Thymus (tissue), 11 donors: ENCODE measurements around the gene KRIT1. TPM values are rescaled to one million over a fixed set of nuclear protein-coding genes. Genes with fewer than 3 reads are reported as not detected.

Source experiments
- DNase-seq, 9 donors: peaks; one replicate each; pipeline ENCODE4 v3.0.0-alpha.2; 2013; ENCODE audit warnings: low spot score in 9 of 9, low read depth in 6 of 9, missing footprints in 1 of 9
- H3K27ac ChIP-seq, 2 donors: one replicate each; pipeline ENCODE4 v1.5.1; 2013; ENCODE audit warnings: control low read depth in 1 of 2, low read depth in 1 of 2, low read length in 1 of 2, mild to moderate bottlenecking in 1 of 2, moderate library complexity in 1 of 2
- H3K27me3 ChIP-seq, 2 donors: one replicate each; pipeline ENCODE4 v1.5.1; 2013; ENCODE audit warnings: low read length in 1 of 2; ENCODE audit not compliant: control insufficient read depth in 2 of 2, insufficient read depth in 1 of 2
- H3K36me3 ChIP-seq, 2 donors: one replicate each; pipeline ENCODE4 v1.5.1; 2013; ENCODE audit warnings: low read length in 1 of 2, mild to moderate bottlenecking in 1 of 2, moderate library complexity in 1 of 2; ENCODE audit not compliant: control insufficient read depth in 2 of 2, insufficient read depth in 2 of 2
- H3K4me1 ChIP-seq, 2 donors: one replicate each; pipeline ENCODE4 v1.5.1; 2013; ENCODE audit warnings: low read length in 2 of 2; ENCODE audit not compliant: control insufficient read depth in 2 of 2, insufficient read depth in 2 of 2
- H3K4me3 ChIP-seq, 2 donors: one replicate each; pipeline ENCODE4 v1.5.1; 2013; ENCODE audit warnings: low read length in 2 of 2, control low read depth in 1 of 2, mild to moderate bottlenecking in 1 of 2
- H3K9me3 ChIP-seq, 2 donors: one replicate each; pipeline ENCODE4 v1.5.1; 2013; ENCODE audit warnings: low read length in 1 of 2, mild to moderate bottlenecking in 1 of 2; ENCODE audit not compliant: control insufficient read depth in 2 of 2, insufficient read depth in 1 of 2
- whole genome bisulfite sequencing: extraction: QIAGEN DNeasy Blood & Tissue Kit; methylation state at CpG from one replicate; pipeline ENCODE4 v1.1.7; 2013; 5-methylcytosine and 5-hydroxymethylcytosine counted together
- polyA plus RNA-seq: library from polyadenylated mRNA; stranded (reverse); fragments of 200-250 nt; gene quantifications from one replicate; pipeline ENCODE4 v1.2.3, GENCODE V29; 2013
- total RNA-seq: library from RNA; stranded (reverse); fragments of 120-200 nt; gene quantifications from one replicate; pipeline ENCODE4 v1.2.4, GENCODE V29; 2013
- donor health status: healthy.

KRIT1 gene
- total and polyA plus RNA-seq, 2 donors, result 29.3 to 31.5 TPM

GRCh38 chr7:92149736-92150239 lies 95.9 kb downstream of the KRIT1 start:
- no peaks in the 10 kb centered on the region for H3K36me3 ChIP-seq
- H3K27me3 ChIP-seq, result no peaks in the 10 kb centered on the region
- H3K4me1 ChIP-seq, result no peaks in the 10 kb centered on the region
- H3K9me3 ChIP-seq, result no peaks in the 10 kb centered on the region
- no peak overlapping the region for H3K27ac ChIP-seq
- WGBS, result 97% methylated on average over 5 of the region's 5 CpGs
- H3K4me3 ChIP-seq, result no peak overlapping the region
- no peak for DNase-seq

Other genes starting within 250 kb of the KRIT1 start
- 14.7 TPM for gene CYP51A1, start 111.4 kb downstream of the KRIT1 start, total RNA-seq
- 8.9 TPM for gene CYP51A1, start 111.4 kb downstream of the KRIT1 start, polyA plus RNA-seq
- gene LRRD1, start 66.8 kb downstream of the KRIT1 start, total RNA-seq, result 0.05 TPM
- gene LRRD1, start 66.8 kb downstream of the KRIT1 start, polyA plus RNA-seq, result 0.05 TPM
- 36.5 TPM for gene ANKIB1, start 60 bp upstream of the KRIT1 start, total RNA-seq
- 27.0 TPM for gene ANKIB1, start 60 bp upstream of the KRIT1 start, polyA plus RNA-seq
- gene GATAD1, start 201.6 kb upstream of the KRIT1 start, total RNA-seq, result 8.8 TPM
- gene GATAD1, start 201.6 kb upstream of the KRIT1 start, polyA plus RNA-seq, result 24.6 TPM
- not detected for gene ERVW-1, start 232.0 kb upstream of the KRIT1 start, total RNA-seq
- 0.14 TPM for gene ERVW-1, start 232.0 kb upstream of the KRIT1 start, polyA plus RNA-seq